ENCODE results near the gene GNPAT.

GNPAT gene

DNA sequence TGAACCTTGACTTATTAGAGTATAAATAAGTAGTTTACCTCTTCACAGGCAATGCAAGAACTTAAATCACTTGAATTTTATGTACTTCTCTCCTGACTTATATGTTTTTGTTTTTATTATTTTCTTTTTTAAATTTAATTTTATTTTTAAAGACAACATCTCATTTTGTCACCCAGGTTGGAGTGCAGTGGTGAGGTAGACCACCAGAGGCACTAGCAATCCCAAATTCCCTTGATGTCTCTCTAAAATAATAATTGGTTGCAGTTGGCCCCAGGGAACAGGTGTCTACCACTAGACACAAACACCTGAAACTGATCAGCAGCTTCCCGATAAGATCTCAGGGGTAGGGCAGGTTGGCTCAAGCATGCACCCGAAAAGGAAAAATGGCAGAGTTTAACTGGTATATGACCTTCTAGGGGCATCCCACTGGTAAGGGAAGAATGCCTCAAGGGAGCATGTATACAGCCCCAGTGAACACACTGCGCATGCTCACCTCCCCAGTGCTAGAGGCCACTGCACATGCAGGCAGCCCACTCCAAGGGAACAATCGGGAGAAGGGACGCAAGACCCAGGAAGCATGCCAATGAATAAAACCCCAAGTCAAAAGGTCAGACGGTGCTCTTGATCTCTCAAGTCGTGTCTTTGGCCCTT is 82.0 kb downstream of the GNPAT start:
- no peak for DNase-seq

DNA sequence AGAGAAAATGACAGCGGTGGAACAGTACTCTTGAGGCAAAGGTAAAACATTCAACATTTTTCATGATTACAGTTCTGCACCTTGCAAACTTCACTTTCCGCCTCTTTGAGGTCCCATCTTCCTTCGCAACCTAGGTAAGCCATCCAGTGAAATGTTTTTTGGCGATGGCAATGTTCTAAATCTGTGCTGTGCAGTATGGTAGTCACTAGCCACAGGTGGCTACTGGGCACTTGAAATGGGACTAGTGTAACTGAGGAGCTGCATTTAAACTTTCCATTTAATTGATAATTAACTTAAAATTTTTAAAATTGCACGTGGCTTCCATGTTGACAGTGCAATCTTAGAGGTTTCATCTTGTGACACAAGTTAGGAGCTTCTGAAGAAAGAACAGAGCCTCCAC is 83.6 kb downstream of the GNPAT start:
- no peak for DNase-seq

DNA sequence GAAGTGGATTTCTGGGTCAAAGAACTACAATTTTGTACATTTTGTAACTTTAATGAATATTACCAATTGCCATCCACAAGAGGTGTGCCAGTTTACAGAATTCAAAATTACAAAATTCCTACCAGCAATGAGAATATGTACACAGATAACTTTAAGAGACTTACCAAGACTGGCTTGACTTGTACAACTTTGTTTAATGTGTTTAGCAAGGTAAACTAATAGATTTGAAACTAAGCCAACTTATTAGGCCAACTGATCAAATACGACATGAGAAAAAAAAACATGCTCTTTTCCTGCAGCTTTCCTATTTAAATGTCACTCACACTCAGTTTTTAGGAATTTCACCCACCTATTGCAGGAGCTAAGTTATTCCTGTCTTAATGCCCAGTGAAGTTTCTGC is 85.2 kb downstream of the GNPAT start:
- no peak for DNase-seq

All from right forelimb (tissue), 1 donor.